Adrenal gland (tissue), 12 donors: Measurements from ENCODE around the gene DNAAF1. TPM values are rescaled to one million over a fixed set of nuclear protein-coding genes. Genes with fewer than 3 reads are reported as not detected.
"Not testable (repeated sequence)": the region's sequence is repeated elsewhere in the genome, so short reads cannot be mapped to it uniquely, and the experiment has no call there.

ENCODE experiments used
- DNase-seq, 7 donors: peaks; one replicate each; pipeline ENCODE4 v3.0.0-alpha.2; 2019 to 2020
- H3K27ac ChIP-seq, 5 donors: fragments of 200-600 bp; sonication (generic) in 4 of 5; 1 replicate in 3 of 5; 2 replicates in 2 of 5; pipeline versions ENCODE4 v1.5.1 to v1.8.0; 2016 to 2020; ENCODE audit warnings: mild to moderate bottlenecking in 1 of 5
- H3K27me3 ChIP-seq: fragments of 200-600 bp; 2 replicates; pipeline ENCODE4 v1.8.0; 2021
- H3K36me3 ChIP-seq, 2 donors: fragments of 200-600 bp; replicated peaks in 1 of 2; 1 replicate in 1 of 2; 2 replicates in 1 of 2; pipeline versions ENCODE4 v1.5.1 to v1.8.0; 2018 to 2022
- H3K4me1 ChIP-seq, 2 donors: fragments of 200-600 bp; replicated peaks in 1 of 2; 1 replicate in 1 of 2; 2 replicates in 1 of 2; pipeline versions ENCODE4 v1.5.1 to v1.8.0; 2018 to 2021
- H3K4me3 ChIP-seq, 4 donors: fragments of 200-600 bp; sonication (generic) in 3 of 4; one replicate each; pipeline ENCODE4 v1.5.1; 2016 to 2018
- H3K9me3 ChIP-seq, 3 donors: fragments of 200-600 bp; sonication (generic) in 1 of 3; replicated peaks in 1 of 3; 1 replicate in 2 of 3; 2 replicates in 1 of 3; pipeline versions ENCODE4 v1.5.1 to v1.8.0; 2016 to 2021
- POLR2A ChIP-seq, 2 donors: fragments of 450-650 bp; IDR thresholded peaks; one replicate each; pipeline ENCODE4 v1.6.1; 2017; ENCODE audit warnings: antibody characterized with exemption in 2 of 2, mild to moderate bottlenecking in 2 of 2, moderate library complexity in 1 of 2
- WGBS, 4 donors: extraction: QIAGEN DNeasy Blood & Tissue Kit in 2 of 4; methylation state at CpG; one replicate each; pipeline versions ENCODE4 v1.1.5 to v1.1.7; 2013 to 2017; 5-methylcytosine and 5-hydroxymethylcytosine counted together
- intact Hi-C, 2 donors: fragments of 100-400 bp; cut with DNase I; formaldehyde crosslinking; loops; one replicate each; pipeline versions ENCODE4 v1.14.1 to v1.15.0; 2022 to 2023
- polyA plus RNA-seq, 3 donors: library from polyadenylated mRNA; stranded (reverse); fragments of 200-250 nt in 2 of 3; fragments of 350-450 nt in 1 of 3; fragmentation: Illumina TruSeq in 1 of 3; extraction: RNeasy Lipid Tissue Mini Kit (QIAGEN cat#74804) in 1 of 3; gene quantifications; one replicate each; pipeline ENCODE4 v1.2.3, GENCODE V29; 2013 to 2014
- total RNA-seq, 9 donors: library from RNA; depleted of rRNA in 4 of 9; stranded (reverse); fragments of >200 nt in 4 of 9; fragments of 120-200 nt in 1 of 9; fragmentation: NEBNext Ultra II Directional in 1 of 9; extraction: Animal tissue kit (Norgen Biotek cat#: 25700) in 1 of 9; gene quantifications; one replicate each; pipeline versions ENCODE4 v1.1.0 to v1.2.4, GENCODE V29; 2013 to 2023
- TF ChIP-seq, protein P1 (sequence below), 6 experiments: fragments of 450-650 bp in 4 of 6; fragments of 200-600 bp in 2 of 6; sonication (generic) in 1 of 6; IDR thresholded peaks; 1 replicate in 5 of 6; 2 replicates in 1 of 6; pipeline versions ENCODE4 v1.5.1 to v1.8.0; 2016 to 2021; ENCODE audit warnings: antibody characterized with exemption in 6 of 6, mild to moderate bottlenecking in 2 of 6, moderate library complexity in 1 of 6
- donor health status: healthy with polysubstance abuse.
- donor health status: Bipolar disorder and iron deficiency.
- donor health status: DM: yes; HTN: yes; CAD: no.
- donor health status: DM: no; HTN: no; CAD: no.
- donor health status: DM: no; HTN: no; CAD: no.
- donor health status: DM: yes; HTN: yes; CAD: no.

The DNAAF1 gene
- total and polyA plus RNA-seq, 12 donors = 0.67 to 17.9 (median 2.4) TPM

DNA sequence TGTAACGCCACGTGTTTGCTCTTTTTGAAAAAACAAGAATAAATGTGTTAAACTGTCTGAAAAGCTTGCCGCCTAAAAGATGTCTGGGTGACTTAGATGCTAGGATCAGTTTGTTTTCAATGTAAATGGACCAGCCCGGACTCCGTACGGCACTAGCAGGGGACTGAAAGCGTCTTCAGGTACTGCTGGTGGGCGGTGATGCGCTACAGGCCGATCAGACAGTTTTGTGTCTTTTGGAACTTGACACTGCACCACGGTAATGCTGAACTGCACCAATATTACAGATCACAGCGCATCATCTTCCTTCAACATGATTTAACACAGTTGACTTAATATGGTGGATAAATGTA lies 27.6 kb upstream of the DNAAF1 start:
- peak overlapping the region in 4 of 5 donors; percentile 79 to 98 (median 94) for H3K27ac ChIP-seq
- H3K9me3 ChIP-seq = no peaks in the 10 kb centered on the region
- no peaks in the 10 kb centered on the region for H3K27me3 ChIP-seq
- intact Hi-C loops = no loop called here
- H3K4me3 ChIP-seq = peak overlapping the region; percentile 42 to 98 (median 67)
- TF ChIP-seq, protein P1, sequence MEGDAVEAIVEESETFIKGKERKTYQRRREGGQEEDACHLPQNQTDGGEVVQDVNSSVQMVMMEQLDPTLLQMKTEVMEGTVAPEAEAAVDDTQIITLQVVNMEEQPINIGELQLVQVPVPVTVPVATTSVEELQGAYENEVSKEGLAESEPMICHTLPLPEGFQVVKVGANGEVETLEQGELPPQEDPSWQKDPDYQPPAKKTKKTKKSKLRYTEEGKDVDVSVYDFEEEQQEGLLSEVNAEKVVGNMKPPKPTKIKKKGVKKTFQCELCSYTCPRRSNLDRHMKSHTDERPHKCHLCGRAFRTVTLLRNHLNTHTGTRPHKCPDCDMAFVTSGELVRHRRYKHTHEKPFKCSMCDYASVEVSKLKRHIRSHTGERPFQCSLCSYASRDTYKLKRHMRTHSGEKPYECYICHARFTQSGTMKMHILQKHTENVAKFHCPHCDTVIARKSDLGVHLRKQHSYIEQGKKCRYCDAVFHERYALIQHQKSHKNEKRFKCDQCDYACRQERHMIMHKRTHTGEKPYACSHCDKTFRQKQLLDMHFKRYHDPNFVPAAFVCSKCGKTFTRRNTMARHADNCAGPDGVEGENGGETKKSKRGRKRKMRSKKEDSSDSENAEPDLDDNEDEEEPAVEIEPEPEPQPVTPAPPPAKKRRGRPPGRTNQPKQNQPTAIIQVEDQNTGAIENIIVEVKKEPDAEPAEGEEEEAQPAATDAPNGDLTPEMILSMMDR (IDR thresholded peaks at IDR 0.05) = no peak
- TF ChIP-seq POLR2A (IDR thresholded peaks at IDR 0.05) = no peak
- H3K4me1 ChIP-seq = peaks cover 4 to 15% of the 10 kb centered on the region in 2 donors
- WGBS, 4 donors = 9 to 11% (median 10%) methylated on average over 12 of the region's 12 CpGs
- H3K36me3 ChIP-seq = peaks cover 0 to 6% of the 10 kb centered on the region in 2 donors
- DNase-seq = peak in 1 of 7 donors; percentile 16

- DNase-seq, H3K4me3 ChIP-seq, H3K27me3 ChIP-seq, H3K9me3 ChIP-seq, intact Hi-C loops, H3K27ac ChIP-seq: not testable (repeated sequence)
- 89 to 94% (median 90%) methylated on average over 5 of the region's 5 CpGs for WGBS, 4 donors
- H3K4me1 ChIP-seq = peaks cover 4 to 15% of the 10 kb centered on the region in 2 donors
- peaks cover 0 to 11% of the 10 kb centered on the region in 2 donors for H3K36me3 ChIP-seq
Observed at GRCh38 chr16:84118315-84118714, 26.8 kb upstream of the DNAAF1 start.

GRCh38 chr16:84119368-84119767 lies 25.7 kb upstream of the DNAAF1 start:
- H3K9me3 ChIP-seq = no peaks in the 10 kb centered on the region
- 80 to 84% (median 83%) methylated on average over 11 to 13 of the region's 13 CpGs for WGBS, 4 donors
- intact Hi-C loops = no loop called here
- TF ChIP-seq POLR2A (IDR thresholded peaks at IDR 0.05) = no peak
- TF ChIP-seq, protein P1 (IDR thresholded peaks at IDR 0.05) = no peak
- H3K4me1 ChIP-seq = peaks cover 4 to 13% of the 10 kb centered on the region in 2 donors
- no peak overlapping the region for H3K27ac ChIP-seq
- DNase-seq = no peak
- no peak overlapping the region for H3K4me3 ChIP-seq
- no peaks in the 10 kb centered on the region for H3K27me3 ChIP-seq
- peaks cover 0 to 11% of the 10 kb centered on the region in 2 donors for H3K36me3 ChIP-seq

GRCh38 chr16:84120023-84120422 lies 25.1 kb upstream of the DNAAF1 start:
- Histone ChIP-seq H3K27me3 (no peaks in the 10 kb centered on the region), H3K36me3 (peaks cover 0 to 11% of the 10 kb centered on the region in 2 donors), H3K4me3 (no peak overlapping the region), H3K4me1 (peaks cover 4 to 9% of the 10 kb centered on the region in 2 donors), H3K27ac (no peak overlapping the region), H3K9me3 (no peaks in the 10 kb centered on the region)
- TF ChIP-seq POLR2A (IDR thresholded peaks at IDR 0.05) = no peak
- TF ChIP-seq, protein P1 (IDR thresholded peaks at IDR 0.05) = no peak
- DNase-seq = no peak
- intact Hi-C loops = no loop called here
- WGBS, 4 donors = 71 to 83% (median 75%) methylated on average over 3 to 5 of the region's 5 CpGs

DNA sequence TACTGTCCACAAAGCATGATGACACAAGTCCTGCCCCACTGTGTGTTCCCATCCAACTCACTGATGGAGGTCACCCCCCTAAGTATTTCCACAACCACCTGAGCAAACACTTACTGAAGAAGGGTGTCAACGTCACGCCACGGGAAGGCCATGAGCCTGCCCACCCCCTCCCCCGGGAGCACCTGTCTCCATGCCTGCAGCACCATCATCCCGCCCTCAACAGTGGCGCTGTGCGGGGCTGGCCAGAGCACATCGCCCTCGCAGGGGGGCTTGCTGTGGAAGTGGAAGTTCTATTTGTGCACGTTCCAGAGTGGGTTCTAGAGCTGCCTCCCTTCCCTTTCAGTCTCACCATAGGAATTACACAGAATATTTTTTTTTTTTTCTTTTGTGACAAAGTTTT lies 24.1 kb upstream of the DNAAF1 start:
- intact Hi-C loops = no loop called here
- H3K4me1 ChIP-seq = no peaks in the 10 kb centered on the region
- no peak for DNase-seq
- TF ChIP-seq POLR2A (IDR thresholded peaks at IDR 0.05) = no peak
- TF ChIP-seq, protein P1 (IDR thresholded peaks at IDR 0.05) = no peak
- no peaks in the 10 kb centered on the region for H3K9me3 ChIP-seq
- peaks cover 0 to 11% of the 10 kb centered on the region in 2 donors for H3K36me3 ChIP-seq
- WGBS, 4 donors = 90 to 92% (median 92%) methylated on average over 7 to 10 of the region's 10 CpGs
- H3K27me3 ChIP-seq = no peaks in the 10 kb centered on the region
- H3K27ac ChIP-seq = no peak overlapping the region
- no peak overlapping the region for H3K4me3 ChIP-seq
